Breast epithelium (tissue), 4 donors: ENCODE data around the gene UGT3A2. TPM values are rescaled to one million over a fixed set of nuclear protein-coding genes. Genes with fewer than 3 reads are reported as not detected.

Source experiments
- DNase-seq, 2 donors: peaks; one replicate each; pipeline ENCODE4 v3.0.0-alpha.2; 2019; ENCODE audit warnings: low spot score in 2 of 2
- H3K27ac ChIP-seq, 2 donors: fragments of 200-600 bp; sonication (generic) in 1 of 2; one replicate each; pipeline ENCODE4 v1.5.1; 2016 to 2019; ENCODE audit warnings: mild to moderate bottlenecking in 1 of 2
- H3K27me3 ChIP-seq, 2 donors: fragments of 200-600 bp; sonication (generic) in 1 of 2; one replicate each; pipeline versions ENCODE4 v1.5.1 to v1.6.0; 2017 to 2019; ENCODE audit warnings: control low read depth in 1 of 2, mild to moderate bottlenecking in 1 of 2
- H3K36me3 ChIP-seq: fragments of 200-600 bp; one replicate; pipeline ENCODE4 v1.5.1; 2019
- H3K4me1 ChIP-seq, 2 donors: fragments of 200-600 bp; sonication (generic); one replicate each; pipeline ENCODE4 v1.5.1; 2016 to 2019; ENCODE audit warnings: control low read depth in 1 of 2
- H3K4me3 ChIP-seq, 3 donors: fragments of 200-600 bp; sonication (generic); 1 replicate in 2 of 3; 2 replicates in 1 of 3; pipeline ENCODE4 v1.5.1; 2016 to 2019; ENCODE audit warnings: mild to moderate bottlenecking in 3 of 3, moderate library complexity in 2 of 3
- H3K9me3 ChIP-seq, 2 donors: fragments of 200-600 bp; sonication (generic) in 1 of 2; one replicate each; pipeline ENCODE4 v1.5.1; 2016 to 2019; ENCODE audit warnings: control low read depth in 1 of 2
- CTCF ChIP-seq, 3 donors: fragments of 450-650 bp; IDR thresholded peaks; one replicate each; pipeline ENCODE4 v1.5.1; 2016 to 2017; ENCODE audit warnings: antibody characterized with exemption in 3 of 3, mild to moderate bottlenecking in 3 of 3, moderate library complexity in 3 of 3
- POLR2A ChIP-seq: fragments of 450-650 bp; IDR thresholded peaks from one replicate; pipeline ENCODE4 v1.6.1; 2016; ENCODE audit warnings: antibody characterized with exemption, mild to moderate bottlenecking, moderate library complexity
- POLR2AphosphoS5 ChIP-seq, 3 donors: sonication (generic); formaldehyde crosslinking; IDR thresholded peaks; one replicate each; pipeline ENCODE4 v1.6.1; 2017; ENCODE audit warnings: antibody characterized with exemption in 3 of 3
- intact Hi-C: fragments of 100-400 bp; cut with DNase I; formaldehyde crosslinking; loops from one replicate; pipeline ENCODE4 v1.15.1; 2023; ENCODE audit warnings: low total_unique reads
- total RNA-seq, 3 donors: library from RNA; depleted of rRNA; stranded (reverse); fragments of >200 nt; gene quantifications; one replicate each; pipeline ENCODE4 v1.1.0, GENCODE V29; 2016

UGT3A2 gene
- total RNA-seq, 3 donors from 2014 or later = not detected

GRCh38 chr5:36049949-36050348 is 16.7 kb downstream of the UGT3A2 start:
- H3K27ac ChIP-seq = no peak overlapping the region
- no peak for DNase-seq
- H3K36me3 ChIP-seq = no peaks in the 10 kb centered on the region
- TF ChIP-seq POLR2AphosphoS5 (IDR thresholded peaks at IDR 0.05) (no peak), CTCF (IDR thresholded peaks at IDR 0.05) (no peak), POLR2A (no peak)
- no peaks in the 10 kb centered on the region for H3K4me1 ChIP-seq
- H3K9me3 ChIP-seq = no peaks in the 10 kb centered on the region
- H3K27me3 ChIP-seq = no peaks in the 10 kb centered on the region
- intact Hi-C loops = no loop called here
- H3K4me3 ChIP-seq = no peak overlapping the region

GRCh38 chr5:36047384-36048160 is 19.1 kb downstream of the UGT3A2 start:
- no peaks in the 10 kb centered on the region for H3K27me3 ChIP-seq
- H3K4me1 ChIP-seq = no peaks in the 10 kb centered on the region
- no peaks in the 10 kb centered on the region for H3K9me3 ChIP-seq
- no peak overlapping the region for H3K27ac ChIP-seq
- intact Hi-C loops = no loop called here
- no peaks in the 10 kb centered on the region for H3K36me3 ChIP-seq
- TF ChIP-seq CTCF (IDR thresholded peaks at IDR 0.05) (no peak), POLR2A (no peak), POLR2AphosphoS5 (IDR thresholded peaks at IDR 0.05) (no peak)
- no peak for DNase-seq
- no peak overlapping the region for H3K4me3 ChIP-seq

GRCh38 chr5:36045895-36046294 is 20.8 kb downstream of the UGT3A2 start:
- TF ChIP-seq POLR2A (no peak), CTCF (IDR thresholded peaks at IDR 0.05) (no peak), POLR2AphosphoS5 (IDR thresholded peaks at IDR 0.05) (no peak)
- Histone ChIP-seq H3K27me3 (no peaks in the 10 kb centered on the region), H3K4me3 (no peak overlapping the region), H3K9me3 (no peaks in the 10 kb centered on the region), H3K36me3 (no peaks in the 10 kb centered on the region), H3K27ac (no peak overlapping the region), H3K4me1 (no peaks in the 10 kb centered on the region)
- DNase-seq = no peak
- intact Hi-C loops = no loop called here

GRCh38 chr5:36041537-36041845 is 25.2 kb downstream of the UGT3A2 start:
- Histone ChIP-seq H3K36me3 (no peaks in the 10 kb centered on the region), H3K4me3 (no peak overlapping the region), H3K9me3 (no peaks in the 10 kb centered on the region), H3K4me1 (no peaks in the 10 kb centered on the region), H3K27ac (no peak overlapping the region), H3K27me3 (no peaks in the 10 kb centered on the region)
- TF ChIP-seq POLR2AphosphoS5 (IDR thresholded peaks at IDR 0.05) = no peak
- no peak for TF ChIP-seq POLR2A
- TF ChIP-seq CTCF (IDR thresholded peaks at IDR 0.05) = no peak
- intact Hi-C loops = no loop called here
- DNase-seq = no peak

GRCh38 chr5:36040651-36041536 is 25.8 kb downstream of the UGT3A2 start:
- H3K27ac ChIP-seq = no peak overlapping the region
- H3K27me3 ChIP-seq = no peaks in the 10 kb centered on the region
- H3K4me3 ChIP-seq = no peak overlapping the region
- TF ChIP-seq POLR2A = no peak
- TF ChIP-seq CTCF (IDR thresholded peaks at IDR 0.05) = no peak
- TF ChIP-seq POLR2AphosphoS5 (IDR thresholded peaks at IDR 0.05) = no peak
- H3K9me3 ChIP-seq = no peaks in the 10 kb centered on the region
- H3K4me1 ChIP-seq = no peaks in the 10 kb centered on the region
- H3K36me3 ChIP-seq = no peaks in the 10 kb centered on the region
- intact Hi-C loops = no loop called here
- DNase-seq = no peak
